Coronary artery (tissue), 2 donors: Measurements from ENCODE around the gene NDP.

Source experiments
- DNase-seq: peaks from one replicate; pipeline ENCODE4 v3.0.0-alpha.2; 2017; ENCODE audit warnings: low spot score
- H3K27ac ChIP-seq, 2 donors: fragments of 200-600 bp; sonication (generic); one replicate each; pipeline ENCODE4 v1.5.1; 2016 to 2019
- H3K4me3 ChIP-seq: fragments of 200-600 bp; sonication (generic); 2 replicates; pipeline ENCODE4 v1.5.1; 2016; ENCODE audit warnings: mild to moderate bottlenecking, moderate library complexity
- TF ChIP-seq, protein P1 (sequence below): fragments of 200-600 bp; sonication (generic); IDR thresholded peaks from one replicate; pipeline ENCODE4 v1.5.1; 2019; ENCODE audit warnings: antibody characterized with exemption

NDP gene

GRCh38 chrX:43962636-43963035, 10.6 kb downstream of the NDP start:
- TF ChIP-seq, protein P1, sequence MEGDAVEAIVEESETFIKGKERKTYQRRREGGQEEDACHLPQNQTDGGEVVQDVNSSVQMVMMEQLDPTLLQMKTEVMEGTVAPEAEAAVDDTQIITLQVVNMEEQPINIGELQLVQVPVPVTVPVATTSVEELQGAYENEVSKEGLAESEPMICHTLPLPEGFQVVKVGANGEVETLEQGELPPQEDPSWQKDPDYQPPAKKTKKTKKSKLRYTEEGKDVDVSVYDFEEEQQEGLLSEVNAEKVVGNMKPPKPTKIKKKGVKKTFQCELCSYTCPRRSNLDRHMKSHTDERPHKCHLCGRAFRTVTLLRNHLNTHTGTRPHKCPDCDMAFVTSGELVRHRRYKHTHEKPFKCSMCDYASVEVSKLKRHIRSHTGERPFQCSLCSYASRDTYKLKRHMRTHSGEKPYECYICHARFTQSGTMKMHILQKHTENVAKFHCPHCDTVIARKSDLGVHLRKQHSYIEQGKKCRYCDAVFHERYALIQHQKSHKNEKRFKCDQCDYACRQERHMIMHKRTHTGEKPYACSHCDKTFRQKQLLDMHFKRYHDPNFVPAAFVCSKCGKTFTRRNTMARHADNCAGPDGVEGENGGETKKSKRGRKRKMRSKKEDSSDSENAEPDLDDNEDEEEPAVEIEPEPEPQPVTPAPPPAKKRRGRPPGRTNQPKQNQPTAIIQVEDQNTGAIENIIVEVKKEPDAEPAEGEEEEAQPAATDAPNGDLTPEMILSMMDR, result no peak
- Histone ChIP-seq H3K4me3 (no peak overlapping the region), H3K27ac (no peak overlapping the region)
- no peak for DNase-seq

DNA sequence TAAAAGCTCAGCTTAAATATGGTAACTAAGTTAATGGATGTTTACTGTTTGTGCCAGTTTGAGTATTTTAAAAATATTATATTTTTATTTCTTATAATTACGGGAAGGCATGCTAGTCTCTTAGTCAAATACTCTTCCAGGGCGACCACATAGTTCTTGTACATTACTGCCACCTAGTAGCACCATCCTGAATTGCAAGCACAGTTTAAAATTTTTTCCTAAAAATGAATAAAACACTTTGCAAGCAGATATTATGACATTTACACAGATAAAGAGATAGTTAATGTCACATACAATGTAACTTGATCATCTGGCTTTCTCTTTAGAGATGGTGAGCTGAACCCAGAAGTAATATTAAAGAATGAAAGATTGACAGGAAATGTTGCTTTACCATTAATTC, 11.5 kb downstream of the NDP start:
- TF ChIP-seq, protein P1, result no peak
- no peak for DNase-seq
- H3K27ac ChIP-seq, result no peak overlapping the region
- no peak overlapping the region for H3K4me3 ChIP-seq

GRCh38 chrX:43958529-43958928, 14.7 kb downstream of the NDP start:
- no peak for DNase-seq
- no peak overlapping the region for H3K4me3 ChIP-seq
- TF ChIP-seq, protein P1, result peak; percentile 59
- no peak overlapping the region for H3K27ac ChIP-seq

DNA sequence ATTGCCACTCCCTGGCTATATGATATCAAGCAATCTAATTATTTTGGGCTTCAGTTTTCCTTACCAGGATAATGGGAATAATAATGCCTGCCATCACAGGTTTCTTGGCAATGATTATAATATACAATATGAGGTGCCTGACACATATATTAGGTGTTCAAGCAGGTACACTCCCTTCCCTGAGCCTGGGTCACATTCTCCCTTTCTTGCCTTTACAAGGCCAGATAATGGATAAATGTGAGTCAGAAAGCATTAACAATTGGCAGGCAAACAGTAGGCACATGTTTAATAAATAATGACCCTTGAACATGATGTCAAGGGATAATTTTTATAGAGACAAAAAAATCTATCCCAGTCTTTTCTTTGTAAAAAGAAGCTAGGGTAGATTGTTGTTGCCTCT, 17.2 kb downstream of the NDP start:
- H3K27ac ChIP-seq, result no peak overlapping the region
- TF ChIP-seq, protein P1, result no peak
- DNase-seq, result no peak
- H3K4me3 ChIP-seq, result no peak overlapping the region

GRCh38 chrX:43953218-43953617, 20.0 kb downstream of the NDP start:
- TF ChIP-seq, protein P1, result no peak

DNA sequence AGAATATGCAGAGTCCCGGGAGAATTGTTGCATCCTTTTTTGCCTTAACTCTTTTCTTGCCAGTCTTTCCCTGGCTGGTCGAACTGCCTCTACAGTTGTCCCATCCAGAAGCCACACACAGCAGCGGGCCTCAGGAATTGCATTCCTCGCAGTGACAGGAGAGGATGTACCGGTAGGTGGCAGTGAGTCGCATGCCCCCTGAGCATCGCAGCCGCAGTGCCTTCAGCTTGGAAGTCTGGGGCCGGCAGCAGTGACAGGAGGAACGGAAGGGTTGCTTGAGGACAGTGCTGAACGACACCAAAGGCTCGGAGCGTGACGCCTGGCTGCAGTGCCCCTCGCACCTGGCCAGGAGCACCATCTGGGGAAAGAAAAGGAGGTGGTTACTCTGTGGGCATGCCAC, 23.5 kb downstream of the NDP start:
- no peak for DNase-seq
- TF ChIP-seq, protein P1, result no peak
- Histone ChIP-seq H3K4me3 (peak overlapping the region; percentile 4), H3K27ac (no peak overlapping the region)

More at GRCh38 chrX:43953218-43953617, 20.0 kb downstream of the NDP start:
- H3K27ac ChIP-seq, result no peak overlapping the region
- DNase-seq, result no peak
- no peak overlapping the region for H3K4me3 ChIP-seq

- TF ChIP-seq, protein P1, result no peak
- DNase-seq, result no peak
- no peak overlapping the region for H3K4me3 ChIP-seq
- H3K27ac ChIP-seq, result no peak overlapping the region
These were observed 32.2 kb downstream of the NDP start for GRCh38 chrX:43940816-43941474.
